Testis (tissue), 3 donors: ENCODE data around the gene FAM241B. TPM values are rescaled to one million over a fixed set of nuclear protein-coding genes. Genes with fewer than 3 reads are reported as not detected.

Source experiments
- DNase-seq: peaks from one replicate; pipeline ENCODE4 v3.0.0-alpha.2; 2019
- H3K27ac ChIP-seq, 2 donors: fragments of 200-600 bp; sonication (generic); one replicate each; pipeline ENCODE4 v1.5.1; 2019
- H3K27me3 ChIP-seq: fragments of 200-600 bp; sonication (generic); one replicate; pipeline ENCODE4 v1.5.1; 2019
- H3K36me3 ChIP-seq: fragments of 200-600 bp; sonication (generic); one replicate; pipeline ENCODE4 v1.5.1; 2017; ENCODE audit warnings: low read depth; ENCODE audit errors: missing control alignments
- H3K4me1 ChIP-seq: fragments of 200-600 bp; sonication (generic); one replicate; pipeline ENCODE4 v1.5.1; 2019
- H3K4me3 ChIP-seq, 2 donors: fragments of 200-600 bp; sonication (generic); one replicate each; pipeline ENCODE4 v1.5.1; 2017 to 2019
- H3K9me3 ChIP-seq: fragments of 200-600 bp; sonication (generic); one replicate; pipeline ENCODE4 v1.5.1; 2017
- POLR2A ChIP-seq: fragments of 450-650 bp; IDR thresholded peaks from one replicate; pipeline ENCODE4 v1.6.1; 2017; ENCODE audit warnings: antibody characterized with exemption, mild to moderate bottlenecking, moderate library complexity
- whole genome bisulfite sequencing, 2 donors: methylation state at CpG; one replicate each; pipeline ENCODE4 v1.1.5; 2018; 5-methylcytosine and 5-hydroxymethylcytosine counted together
- intact Hi-C: fragments of 100-400 bp; cut with DNase I; formaldehyde crosslinking; loops from one replicate; pipeline ENCODE4 v1.15.1; 2023; ENCODE audit warnings: low total_unique reads
- polyA plus RNA-seq: library from polyadenylated mRNA; stranded (reverse); fragments of 350-450 nt; fragmentation: Illumina TruSeq; extraction: RNeasy Lipid Tissue Mini Kit (QIAGEN cat#74804); gene quantifications from one replicate; pipeline ENCODE4 v1.2.3, GENCODE V29; 2014; ENCODE audit warnings: low read depth, low replicate concordance; ENCODE audit not compliant: insufficient read depth
- total RNA-seq, 2 donors: library from RNA; depleted of rRNA; stranded (reverse); fragments of >200 nt; gene quantifications; one replicate each; pipeline ENCODE4 v1.2.3, GENCODE V29; 2016
- TF ChIP-seq, protein P1 (sequence below), 3 experiments: fragments of 450-650 bp in 2 of 3; fragments of 200-600 bp in 1 of 3; sonication (generic) in 1 of 3; IDR thresholded peaks; one replicate each; pipeline ENCODE4 v1.5.1; 2016 to 2019; ENCODE audit warnings: antibody characterized with exemption in 3 of 3, mild to moderate bottlenecking in 2 of 3, moderate library complexity in 1 of 3

Gene FAM241B
- total and polyA plus RNA-seq, 3 donors from 2014 or later, result 11.6 to 22.8 (median 17.6) TPM

DNA sequence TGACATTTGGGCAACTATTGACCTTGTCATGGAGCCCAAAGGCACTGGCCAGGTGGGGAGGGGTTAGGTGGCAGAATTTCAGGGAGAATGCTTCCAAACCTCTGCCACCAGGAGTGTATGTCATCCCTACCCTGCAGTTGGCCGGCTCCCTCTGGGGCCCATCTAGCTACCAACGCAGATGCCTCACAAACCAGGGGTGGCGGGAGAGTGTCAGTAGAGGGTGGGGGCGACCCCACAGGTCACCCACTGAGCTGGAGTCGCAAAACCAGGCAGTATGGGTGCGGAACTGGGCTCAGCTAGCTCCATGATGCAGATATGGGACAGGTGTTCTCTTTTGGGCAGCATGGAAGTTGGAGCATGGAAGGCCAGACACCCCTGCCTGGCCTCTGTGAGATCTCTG lies 51.4 kb downstream of the FAM241B start:
- 89 to 95% methylated on average over 3 to 6 of the region's 6 CpGs for WGBS, 2 donors
- Histone ChIP-seq H3K27me3 (no peaks in the 10 kb centered on the region), H3K36me3 (no peaks in the 10 kb centered on the region), H3K4me1 (peaks cover 4% of the 10 kb centered on the region), H3K9me3 (no peaks in the 10 kb centered on the region), H3K4me3 (no peak overlapping the region), H3K27ac (no peak overlapping the region)
- no peak for DNase-seq
- TF ChIP-seq, protein P1, sequence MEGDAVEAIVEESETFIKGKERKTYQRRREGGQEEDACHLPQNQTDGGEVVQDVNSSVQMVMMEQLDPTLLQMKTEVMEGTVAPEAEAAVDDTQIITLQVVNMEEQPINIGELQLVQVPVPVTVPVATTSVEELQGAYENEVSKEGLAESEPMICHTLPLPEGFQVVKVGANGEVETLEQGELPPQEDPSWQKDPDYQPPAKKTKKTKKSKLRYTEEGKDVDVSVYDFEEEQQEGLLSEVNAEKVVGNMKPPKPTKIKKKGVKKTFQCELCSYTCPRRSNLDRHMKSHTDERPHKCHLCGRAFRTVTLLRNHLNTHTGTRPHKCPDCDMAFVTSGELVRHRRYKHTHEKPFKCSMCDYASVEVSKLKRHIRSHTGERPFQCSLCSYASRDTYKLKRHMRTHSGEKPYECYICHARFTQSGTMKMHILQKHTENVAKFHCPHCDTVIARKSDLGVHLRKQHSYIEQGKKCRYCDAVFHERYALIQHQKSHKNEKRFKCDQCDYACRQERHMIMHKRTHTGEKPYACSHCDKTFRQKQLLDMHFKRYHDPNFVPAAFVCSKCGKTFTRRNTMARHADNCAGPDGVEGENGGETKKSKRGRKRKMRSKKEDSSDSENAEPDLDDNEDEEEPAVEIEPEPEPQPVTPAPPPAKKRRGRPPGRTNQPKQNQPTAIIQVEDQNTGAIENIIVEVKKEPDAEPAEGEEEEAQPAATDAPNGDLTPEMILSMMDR (IDR thresholded peaks at IDR 0.05), result no peak
- no peak for TF ChIP-seq POLR2A
- intact Hi-C loops, result no loop called here

GRCh38 chr10:69682955-69683474 lies 53.0 kb downstream of the FAM241B start:
- H3K4me3 ChIP-seq, result no peak overlapping the region
- H3K4me1 ChIP-seq, result peaks cover 4% of the 10 kb centered on the region
- intact Hi-C loops, result no loop called here
- DNase-seq, result no peak
- H3K27ac ChIP-seq, result no peak overlapping the region
- no peaks in the 10 kb centered on the region for H3K36me3 ChIP-seq
- H3K9me3 ChIP-seq, result no peaks in the 10 kb centered on the region
- TF ChIP-seq, protein P1 (IDR thresholded peaks at IDR 0.05), result no peak
- no peak for TF ChIP-seq POLR2A
- no peaks in the 10 kb centered on the region for H3K27me3 ChIP-seq

Other genes with a start within 250 kb of the FAM241B start
- gene TACR2, start 213.3 kb upstream of the FAM241B start, total RNA-seq, result under 1 TPM; 0.74 to 0.87 TPM
- 0.91 TPM for gene TACR2, start 213.3 kb upstream of the FAM241B start, polyA plus RNA-seq
- 10 to 100 TPM; 35.3 to 37.5 TPM for gene TSPAN15, start 178.8 kb upstream of the FAM241B start, total RNA-seq
- 29.7 TPM for gene TSPAN15, start 178.8 kb upstream of the FAM241B start, polyA plus RNA-seq
- not detected for gene NEUROG3, start 56.8 kb upstream of the FAM241B start, total RNA-seq
- not detected for gene NEUROG3, start 56.8 kb upstream of the FAM241B start, polyA plus RNA-seq
- gene COL13A1, start 171.7 kb downstream of the FAM241B start, total RNA-seq, result 1 to 10 TPM in 1 of 2 donors, under 1 TPM in 1; 0.94 to 1.5 TPM
- gene COL13A1, start 171.7 kb downstream of the FAM241B start, polyA plus RNA-seq, result 2.5 TPM